Vagina (tissue), 2 donors: ENCODE results near the gene TAF1B. TPM values are rescaled to one million over a fixed set of nuclear protein-coding genes. Genes with fewer than 3 reads are reported as not detected.

ENCODE experiments used
- DNase-seq, 2 donors: peaks; one replicate each; pipeline ENCODE4 v3.0.0-alpha.2; 2017; ENCODE audit errors: extremely low spot score in 2 of 2
- H3K27ac ChIP-seq: fragments of 200-600 bp; sonication (generic); one replicate; pipeline ENCODE4 v1.5.1; 2019
- H3K27me3 ChIP-seq: fragments of 200-600 bp; sonication (generic); one replicate; pipeline ENCODE4 v1.5.1; 2019
- H3K36me3 ChIP-seq, 2 donors: fragments of 200-600 bp; sonication (generic); one replicate each; pipeline ENCODE4 v1.5.1; 2017 to 2019
- H3K4me1 ChIP-seq: fragments of 200-600 bp; sonication (generic); one replicate; pipeline ENCODE4 v1.5.1; 2019
- H3K4me3 ChIP-seq, 2 donors: fragments of 200-600 bp; sonication (generic); 1 replicate in 1 of 2; 2 replicates in 1 of 2; pipeline ENCODE4 v1.5.1; 2016 to 2019
- H3K9me3 ChIP-seq: fragments of 200-600 bp; sonication (generic); one replicate; pipeline ENCODE4 v1.5.1; 2019
- POLR2A ChIP-seq, 2 donors: fragments of 450-650 bp; IDR thresholded peaks; one replicate each; pipeline ENCODE4 v1.6.1; 2017; ENCODE audit warnings: antibody characterized with exemption in 2 of 2, mild to moderate bottlenecking in 2 of 2, moderate library complexity in 2 of 2
- POLR2AphosphoS5 ChIP-seq, 2 donors: sonication (generic); formaldehyde crosslinking; IDR thresholded peaks; one replicate each; pipeline ENCODE4 v1.9.0; 2017; ENCODE audit warnings: antibody characterized with exemption in 2 of 2, mild to moderate bottlenecking in 2 of 2, low read depth in 1 of 2; ENCODE audit not compliant: insufficient read depth in 1 of 2
- intact Hi-C: fragments of 100-400 bp; cut with DNase I; formaldehyde crosslinking; loops from one replicate; pipeline ENCODE4 v1.15.1; 2023
- total RNA-seq: library from RNA; depleted of rRNA; stranded (reverse); fragments of >200 nt; gene quantifications from one replicate; pipeline ENCODE4 v1.2.3, GENCODE V29; 2016
- TF ChIP-seq, protein P1 (sequence below), 3 experiments: fragments of 450-650 bp in 2 of 3; fragments of 200-600 bp in 1 of 3; sonication (generic) in 1 of 3; IDR thresholded peaks; one replicate each; pipeline ENCODE4 v1.5.1; 2017 to 2019; ENCODE audit warnings: antibody characterized with exemption in 3 of 3, mild to moderate bottlenecking in 2 of 3, moderate library complexity in 2 of 3

The TAF1B gene
- total RNA-seq, 1 donor from 2014 or later: 20.1 TPM

DNA sequence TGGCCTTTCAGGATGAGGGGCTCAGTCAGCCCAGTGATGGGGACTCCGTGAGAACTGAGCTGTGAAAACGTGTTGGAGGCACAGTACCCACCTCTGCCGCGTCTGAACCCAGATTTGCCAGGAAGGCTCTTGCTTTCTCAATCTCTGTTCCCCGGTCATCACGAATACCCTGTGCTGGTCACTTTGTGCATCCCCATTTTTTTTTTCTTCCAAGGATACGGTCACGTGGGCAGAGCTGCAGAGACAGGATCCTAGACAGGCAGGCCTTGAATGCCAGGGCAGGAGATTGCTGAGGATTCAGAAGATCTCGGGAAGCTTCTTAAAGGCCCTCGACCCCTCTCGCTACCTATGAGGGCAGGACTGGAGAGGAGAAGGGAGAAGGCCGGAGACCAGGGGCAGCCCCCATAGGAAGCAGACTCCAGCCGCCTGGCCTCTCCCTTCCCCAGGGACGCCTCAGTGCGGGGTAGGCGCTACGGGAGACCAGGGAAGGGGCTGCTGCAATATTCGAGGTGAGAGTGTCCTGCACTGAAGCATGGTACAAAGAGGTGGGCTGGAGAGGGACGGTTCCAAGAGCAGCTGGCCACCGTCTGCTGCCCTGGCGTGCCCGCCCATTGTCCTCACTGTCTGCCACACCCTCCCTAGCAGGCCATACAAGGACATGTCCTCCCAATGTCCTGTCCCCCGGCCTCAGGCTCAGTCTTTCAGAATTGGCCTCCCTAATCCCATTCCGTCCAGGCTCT lies 29.0 kb upstream of the TAF1B start:
- no peaks in the 10 kb centered on the region for H3K36me3 ChIP-seq
- H3K27me3 ChIP-seq: no peaks in the 10 kb centered on the region
- peaks cover 18% of the 10 kb centered on the region for H3K4me1 ChIP-seq
- H3K4me3 ChIP-seq: no peak overlapping the region
- peak; percentile 81 to 84 for DNase-seq
- no peaks in the 10 kb centered on the region for H3K9me3 ChIP-seq
- H3K27ac ChIP-seq: peak overlapping the region; percentile 43
- no peak for TF ChIP-seq POLR2A (IDR thresholded peaks at IDR 0.05)
- TF ChIP-seq, protein P1, sequence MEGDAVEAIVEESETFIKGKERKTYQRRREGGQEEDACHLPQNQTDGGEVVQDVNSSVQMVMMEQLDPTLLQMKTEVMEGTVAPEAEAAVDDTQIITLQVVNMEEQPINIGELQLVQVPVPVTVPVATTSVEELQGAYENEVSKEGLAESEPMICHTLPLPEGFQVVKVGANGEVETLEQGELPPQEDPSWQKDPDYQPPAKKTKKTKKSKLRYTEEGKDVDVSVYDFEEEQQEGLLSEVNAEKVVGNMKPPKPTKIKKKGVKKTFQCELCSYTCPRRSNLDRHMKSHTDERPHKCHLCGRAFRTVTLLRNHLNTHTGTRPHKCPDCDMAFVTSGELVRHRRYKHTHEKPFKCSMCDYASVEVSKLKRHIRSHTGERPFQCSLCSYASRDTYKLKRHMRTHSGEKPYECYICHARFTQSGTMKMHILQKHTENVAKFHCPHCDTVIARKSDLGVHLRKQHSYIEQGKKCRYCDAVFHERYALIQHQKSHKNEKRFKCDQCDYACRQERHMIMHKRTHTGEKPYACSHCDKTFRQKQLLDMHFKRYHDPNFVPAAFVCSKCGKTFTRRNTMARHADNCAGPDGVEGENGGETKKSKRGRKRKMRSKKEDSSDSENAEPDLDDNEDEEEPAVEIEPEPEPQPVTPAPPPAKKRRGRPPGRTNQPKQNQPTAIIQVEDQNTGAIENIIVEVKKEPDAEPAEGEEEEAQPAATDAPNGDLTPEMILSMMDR (IDR thresholded peaks at IDR 0.05): peak in 2 of 3 experiments; percentile 4 to 11
- peak in 1 of 2 donors; percentile 4 for TF ChIP-seq POLR2AphosphoS5 (IDR thresholded peaks at IDR 0.05; ENCODE audit: insufficient read depth in 1 of 2, low read depth in 1 of 2)
- intact Hi-C loops: loop anchor here (5.0 kb wide), 1 partner anchor 233 kb away; no protein-coding TSS in a partner anchor

DNA sequence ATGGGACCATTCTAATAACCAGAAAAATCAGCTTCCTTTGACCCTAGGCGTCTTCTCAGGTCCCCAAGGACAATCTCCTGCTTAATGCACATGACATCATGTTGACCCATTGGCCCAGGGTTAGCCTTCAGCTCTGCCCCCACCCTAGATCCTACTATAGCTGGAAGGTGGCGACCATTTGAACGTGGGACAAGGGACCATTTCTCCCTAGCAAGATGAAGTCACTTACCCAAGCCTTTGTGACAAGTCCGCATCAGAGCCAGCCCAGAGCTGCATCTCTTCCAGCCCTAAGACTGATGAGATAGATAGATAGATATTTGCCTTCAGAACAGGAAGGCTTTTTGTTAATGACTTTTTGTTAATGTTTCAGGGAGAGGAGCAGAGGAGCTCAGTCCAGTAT lies 28.2 kb upstream of the TAF1B start:
- peaks cover 18% of the 10 kb centered on the region for H3K4me1 ChIP-seq
- intact Hi-C loops: no loop called here
- TF ChIP-seq POLR2AphosphoS5 (IDR thresholded peaks at IDR 0.05; ENCODE audit: insufficient read depth in 1 of 2, low read depth in 1 of 2): no peak
- TF ChIP-seq, protein P1 (IDR thresholded peaks at IDR 0.05): no peak
- TF ChIP-seq POLR2A (IDR thresholded peaks at IDR 0.05): no peak
- no peaks in the 10 kb centered on the region for H3K9me3 ChIP-seq
- H3K36me3 ChIP-seq: no peaks in the 10 kb centered on the region
- no peaks in the 10 kb centered on the region for H3K27me3 ChIP-seq
- peak in 1 of 2 donors; percentile 34 for DNase-seq
- no peak overlapping the region for H3K4me3 ChIP-seq
- H3K27ac ChIP-seq: no peak overlapping the region

GRCh38 chr2:9815844-9816279 lies 27.4 kb upstream of the TAF1B start:
- Histone ChIP-seq H3K27ac (no peak overlapping the region), H3K27me3 (no peaks in the 10 kb centered on the region)
- intact Hi-C loops: no loop called here

DNA sequence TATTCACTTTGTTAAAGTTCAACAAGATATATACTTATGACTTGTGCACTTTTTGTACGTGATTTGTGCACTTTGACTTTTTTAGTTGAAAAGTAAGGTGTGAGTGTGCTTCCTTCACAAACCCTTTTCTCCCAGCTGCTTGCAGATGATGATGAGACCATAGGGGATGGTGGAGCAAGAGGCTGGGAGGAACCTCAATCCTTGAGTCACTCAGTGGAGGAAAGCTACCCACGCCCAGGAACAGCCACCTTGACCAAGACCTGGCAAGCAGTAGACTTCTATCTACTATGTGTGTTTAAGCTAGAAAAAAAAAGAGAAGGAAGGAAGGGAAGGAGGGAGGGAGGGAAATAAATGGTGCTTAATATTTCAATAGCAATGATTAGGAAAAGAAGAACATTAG lies 25.2 kb upstream of the TAF1B start:
- Histone ChIP-seq H3K4me1 (peaks cover 9% of the 10 kb centered on the region), H3K27ac (no peak overlapping the region), H3K4me3 (no peak overlapping the region), H3K9me3 (no peaks in the 10 kb centered on the region), H3K27me3 (no peaks in the 10 kb centered on the region), H3K36me3 (no peaks in the 10 kb centered on the region)
- peak in 1 of 2 donors; percentile 19 for DNase-seq
- no peak for TF ChIP-seq POLR2A (IDR thresholded peaks at IDR 0.05)
- TF ChIP-seq, protein P1 (IDR thresholded peaks at IDR 0.05): no peak
- TF ChIP-seq POLR2AphosphoS5 (IDR thresholded peaks at IDR 0.05; ENCODE audit: insufficient read depth in 1 of 2, low read depth in 1 of 2): no peak
- intact Hi-C loops: no loop called here

More at GRCh38 chr2:9815844-9816279, 27.4 kb upstream of the TAF1B start:
- peak in 1 of 2 donors; percentile 34 for DNase-seq
- H3K4me3 ChIP-seq: no peak overlapping the region
- H3K36me3 ChIP-seq: no peaks in the 10 kb centered on the region
- H3K4me1 ChIP-seq: peaks cover 18% of the 10 kb centered on the region
- no peak for TF ChIP-seq POLR2A (IDR thresholded peaks at IDR 0.05)
- no peaks in the 10 kb centered on the region for H3K9me3 ChIP-seq

DNA sequence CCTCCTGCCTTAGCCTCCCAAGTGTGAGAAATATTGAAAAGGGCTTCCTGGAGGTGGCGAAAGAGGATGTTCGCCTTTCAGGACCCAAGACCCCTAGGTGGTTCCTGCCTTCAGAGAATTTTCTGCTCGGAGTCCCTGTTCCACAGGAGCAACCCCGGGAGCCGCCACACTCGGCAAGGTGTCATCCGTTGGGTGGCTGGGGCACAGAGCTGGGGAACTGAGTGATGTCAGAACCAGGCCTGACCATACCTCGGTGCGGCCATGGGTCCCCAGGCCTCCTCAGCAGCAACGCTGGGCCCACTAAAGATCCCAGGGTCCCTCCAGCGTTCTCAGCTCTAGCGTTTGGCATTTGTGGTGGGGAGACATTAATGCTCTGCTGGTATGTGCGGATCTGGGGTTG lies 23.7 kb upstream of the TAF1B start:
- TF ChIP-seq POLR2AphosphoS5 (IDR thresholded peaks at IDR 0.05; ENCODE audit: insufficient read depth in 1 of 2, low read depth in 1 of 2): no peak
- TF ChIP-seq, protein P1 (IDR thresholded peaks at IDR 0.05): no peak
- TF ChIP-seq POLR2A (IDR thresholded peaks at IDR 0.05): no peak
- Histone ChIP-seq H3K9me3 (no peaks in the 10 kb centered on the region), H3K4me3 (no peak overlapping the region), H3K27ac (peak overlapping the region; percentile 59), H3K36me3 (no peaks in the 10 kb centered on the region), H3K4me1 (no peaks in the 10 kb centered on the region), H3K27me3 (no peaks in the 10 kb centered on the region)
- intact Hi-C loops: no loop called here
- no peak for DNase-seq
